H9 (cell line): Measurements from ENCODE around the gene KREMEN1. TPM values are rescaled to one million over a fixed set of nuclear protein-coding genes. Genes with fewer than 3 reads are reported as not detected.

Experiments
- DNase-seq: peaks from one replicate; pipeline ENCODE4 v3.0.0-alpha.2; 2017
- H2AFZ ChIP-seq: one replicate; pipeline ENCODE4 v1.6.1; 2013; ENCODE audit warnings: mild to moderate bottlenecking, low read length, control low read depth, moderate library complexity
- H2AK5ac ChIP-seq: 2 replicates; pipeline ENCODE4 v1.6.1; 2013; ENCODE audit warnings: low read length, control low read depth, mixed read lengths; ENCODE audit not compliant: insufficient read length
- H2BK120ac ChIP-seq: one replicate; pipeline ENCODE4 v1.6.1; 2013; ENCODE audit warnings: low read depth, mild to moderate bottlenecking, low read length, control low read depth, inconsistent platforms; ENCODE audit not compliant: poor library complexity, severe bottlenecking
- H2BK12ac ChIP-seq: 2 replicates; pipeline ENCODE4 v1.6.1; 2013; ENCODE audit warnings: low read length, control low read depth, mixed read lengths, low read depth; ENCODE audit not compliant: insufficient read length
- H2BK15ac ChIP-seq: 2 replicates; pipeline ENCODE4 v1.6.1; 2013; ENCODE audit warnings: low read depth, low read length, control low read depth
- H2BK20ac ChIP-seq: one replicate; pipeline ENCODE4 v1.6.1; 2013; ENCODE audit warnings: low read depth, mild to moderate bottlenecking, low read length, control low read depth, inconsistent platforms; ENCODE audit not compliant: poor library complexity, severe bottlenecking
- H2BK5ac ChIP-seq: 2 replicates; pipeline ENCODE4 v1.6.1; 2013; ENCODE audit warnings: low read length, control low read depth, mixed read lengths; ENCODE audit not compliant: insufficient read length
- H3K14ac ChIP-seq: 2 replicates; pipeline ENCODE4 v1.6.1; 2013; ENCODE audit warnings: low read length, control low read depth; ENCODE audit not compliant: insufficient read depth
- H3K18ac ChIP-seq: 2 replicates; pipeline ENCODE4 v1.6.1; 2013; ENCODE audit warnings: low read depth, mild to moderate bottlenecking, mixed read lengths, low read length, control low read depth; ENCODE audit not compliant: insufficient read length
- H3K23ac ChIP-seq: 2 replicates; pipeline ENCODE4 v1.6.1; 2013; ENCODE audit warnings: low read length, control low read depth, mixed read lengths, low read depth; ENCODE audit not compliant: insufficient read length
- H3K23me2 ChIP-seq: 2 replicates; pipeline ENCODE4 v1.6.1; 2013; ENCODE audit warnings: low read depth, mild to moderate bottlenecking, mixed read lengths, low read length, control low read depth; ENCODE audit not compliant: insufficient read length, poor library complexity, severe bottlenecking
- H3K27ac ChIP-seq: 2 replicates; pipeline ENCODE4 v1.5.1; 2013; ENCODE audit warnings: low read length, control low read depth, mixed read lengths, low read depth; ENCODE audit not compliant: insufficient read length
- H3K27me3 ChIP-seq: 2 replicates; pipeline ENCODE4 v1.6.1; 2013; ENCODE audit warnings: low read length, control low read depth, inconsistent platforms; ENCODE audit not compliant: insufficient read depth
- H3K4ac ChIP-seq: 2 replicates; pipeline ENCODE4 v1.6.1; 2013; ENCODE audit warnings: low read depth, mild to moderate bottlenecking, control low read depth, inconsistent platforms, low read length, moderate library complexity
- H3K4me1 ChIP-seq: 2 replicates; pipeline ENCODE4 v1.6.1; 2013; ENCODE audit warnings: low read length, control low read depth, inconsistent platforms; ENCODE audit not compliant: insufficient read depth
- H3K4me2 ChIP-seq: 2 replicates; pipeline ENCODE4 v1.6.1; 2013; ENCODE audit warnings: low read length, control low read depth, mixed read lengths; ENCODE audit not compliant: insufficient read length, insufficient read depth
- H3K56ac ChIP-seq: 2 replicates; pipeline ENCODE4 v1.6.1; 2013; ENCODE audit warnings: low read depth, mild to moderate bottlenecking, mixed read lengths, low read length, control low read depth; ENCODE audit not compliant: insufficient read length
- H3K79me1 ChIP-seq: 2 replicates; pipeline ENCODE4 v1.6.1; 2013; ENCODE audit warnings: low read depth, mild to moderate bottlenecking, moderate library complexity, low read length, control low read depth, inconsistent platforms; ENCODE audit not compliant: insufficient read depth, poor library complexity, severe bottlenecking
- H3K79me2 ChIP-seq: 2 replicates; pipeline ENCODE4 v1.6.1; 2013; ENCODE audit warnings: low read length, control low read depth, inconsistent platforms; ENCODE audit not compliant: insufficient read depth
- H3K9ac ChIP-seq: 2 replicates; pipeline ENCODE4 v1.6.1; 2013; ENCODE audit warnings: low read length, control low read depth, mixed read lengths; ENCODE audit not compliant: insufficient read length; ENCODE audit errors: extremely low read depth
- H3K9me3 ChIP-seq: one replicate; pipeline ENCODE4 v1.6.1; 2013; ENCODE audit warnings: low read depth, low read length, inconsistent platforms; ENCODE audit not compliant: control insufficient read depth
- H3T11ph ChIP-seq: one replicate; pipeline ENCODE4 v1.6.1; 2013; ENCODE audit warnings: mild to moderate bottlenecking, low read length, control low read depth, inconsistent platforms
- H4K20me1 ChIP-seq: one replicate; pipeline ENCODE4 v1.6.1; 2013; ENCODE audit not compliant: control insufficient read depth, insufficient read length, insufficient read depth
- H4K5ac ChIP-seq: 2 replicates; pipeline ENCODE4 v1.6.1; 2013; ENCODE audit warnings: low read depth, mild to moderate bottlenecking, mixed read lengths, low read length, control low read depth; ENCODE audit not compliant: insufficient read length
- H4K8ac ChIP-seq: replicated peaks from 2 replicates; pipeline ENCODE4 v1.6.1; 2013; ENCODE audit warnings: low read length, control low read depth, mixed read lengths, low read depth; ENCODE audit not compliant: insufficient read length
- H4K91ac ChIP-seq: 2 replicates; pipeline ENCODE4 v1.6.1; 2013; ENCODE audit warnings: low read depth, mild to moderate bottlenecking, moderate library complexity, mixed read lengths, low read length, control low read depth; ENCODE audit not compliant: insufficient read length
- H3K27ac Mint-ChIP-seq, 3 experiments: 2 replicates in 2 of 3; 3 replicates in 1 of 3; pipeline ENCODE4 v1.8.0; 2020 to 2021; ENCODE audit warnings: mixed read lengths in 3 of 3, mild to moderate bottlenecking in 1 of 3, moderate library complexity in 1 of 3
- H3K27me3 Mint-ChIP-seq: 2 replicates; pipeline ENCODE4 v1.8.0; 2021; ENCODE audit warnings: low read depth, mild to moderate bottlenecking, moderate library complexity, mixed read lengths
- H3K36me3 Mint-ChIP-seq, 3 experiments: 2 replicates in 2 of 3; 3 replicates in 1 of 3; pipeline ENCODE4 v1.8.0; 2020 to 2021; ENCODE audit warnings: low read depth in 3 of 3, mixed read lengths in 3 of 3; ENCODE audit not compliant: insufficient read depth in 1 of 3
- H3K4me1 Mint-ChIP-seq, 2 experiments: 2 replicates each; pipeline ENCODE4 v1.8.0; 2020; ENCODE audit warnings: mixed read lengths in 2 of 2
- H3K4me3 Mint-ChIP-seq, 2 experiments: 2 replicates in 1 of 2; 3 replicates in 1 of 2; pipeline ENCODE4 v1.8.0; 2020 to 2021; ENCODE audit warnings: mild to moderate bottlenecking in 2 of 2, mixed read lengths in 2 of 2, moderate library complexity in 1 of 2
- H3K9me3 Mint-ChIP-seq, 2 experiments: 2 replicates in 1 of 2; 3 replicates in 1 of 2; pipeline ENCODE4 v1.8.0; 2020; ENCODE audit warnings: mild to moderate bottlenecking in 2 of 2, mixed read lengths in 2 of 2, moderate library complexity in 1 of 2
- CTCF ChIP-seq: fragments of 200-600 bp; sonication (generic); conservative IDR thresholded peaks from 3 replicates; pipeline ENCODE4 v1.8.0; 2021; ENCODE audit warnings: antibody characterized with exemption, mild to moderate bottlenecking
- WGBS: extraction: QIAGEN DNeasy Blood & Tissue Kit; methylation state at CpG from one replicate; pipeline ENCODE4 v1.1.7; 2013; ENCODE audit warnings: missing lambda C conversion rate, low lambda C conversion rate, mixed read lengths; ENCODE audit not compliant: insufficient read length; ENCODE audit errors: extremely low coverage; 5-methylcytosine and 5-hydroxymethylcytosine counted together
- total RNA-seq: library from RNA; stranded (reverse); gene quantifications from 2 replicates; pipeline ENCODE4 v1.2.1, GENCODE V29; 2021

Gene KREMEN1
- total RNA-seq, 1 experiment from 2014 or later: 2.4 TPM

GRCh38 chr22:29216873-29217666 lies 144.2 kb downstream of the KREMEN1 start:
- no peak overlapping the region for H2BK20ac ChIP-seq
- no peak overlapping the region for H4K5ac ChIP-seq
- H2BK5ac ChIP-seq: no peak overlapping the region
- H3K4me1 ChIP-seq: peaks cover 3% of the 10 kb centered on the region; the same call in 1 of the 2 replicates
- no peak overlapping the region for H4K8ac ChIP-seq
- no peak overlapping the region for H3K4me2 ChIP-seq
- H3K36me3 Mint-ChIP-seq: no peaks in the 10 kb centered on the region
- no peaks in the 10 kb centered on the region; a peak in 1 of 5 replicates for H3K9me3 Mint-ChIP-seq
- no peaks in the 10 kb centered on the region for H3K9me3 ChIP-seq
- H3K79me1 ChIP-seq: no peaks in the 10 kb centered on the region
- DNase-seq: peak; percentile 21
- H3K4me1 Mint-ChIP-seq: peaks cover 31 to 45% of the 10 kb centered on the region in 2 experiments
- no peak overlapping the region for H2AFZ ChIP-seq
- H3K23me2 ChIP-seq: no peaks in the 10 kb centered on the region
- H3K4me3 Mint-ChIP-seq: no peak overlapping the region
- peak overlapping the region in 1 of 3 experiments; percentile 76; a peak in 1 of 7 replicates for H3K27ac Mint-ChIP-seq
- no peak overlapping the region; the same call in 1 of the 2 replicates for H3K14ac ChIP-seq
- H2BK15ac ChIP-seq: no peak overlapping the region
- H3T11ph ChIP-seq: no peak overlapping the region
- H3K79me2 ChIP-seq: no peaks in the 10 kb centered on the region
- H4K91ac ChIP-seq: no peak overlapping the region
- H3K56ac ChIP-seq: no peak overlapping the region
- H3K9ac ChIP-seq: no peak overlapping the region
- H2BK12ac ChIP-seq: no peak overlapping the region
- no peaks in the 10 kb centered on the region for H4K20me1 ChIP-seq
- no peak overlapping the region for H2BK120ac ChIP-seq
- H3K4ac ChIP-seq: no peak overlapping the region
- no peak overlapping the region for H3K23ac ChIP-seq
- no CpG with 5 or more reads among the region's 14 CpGs for WGBS
- H3K27me3 ChIP-seq: no peaks in the 10 kb centered on the region
- no peak overlapping the region for H3K27ac ChIP-seq
- no peak overlapping the region for H3K18ac ChIP-seq
- H2AK5ac ChIP-seq: no peak overlapping the region
- TF ChIP-seq CTCF: no peak
- H3K27me3 Mint-ChIP-seq: 0 out of 2 replicates have a peak, but pooled peaks cover 3% of the 10 kb centered on the region

Other genes starting within 250 kb of the KREMEN1 start
- gene ZNRF3, start 189.5 kb upstream of the KREMEN1 start, total RNA-seq: 20.5 and 20.6 TPM in 2 replicates
- not detected in 2 replicates for gene C22orf31, start 11.2 kb upstream of the KREMEN1 start, total RNA-seq
- gene EMID1, start 132.9 kb downstream of the KREMEN1 start, total RNA-seq: 4.5 and 5.4 TPM in 2 replicates
- 92.9 and 99.7 TPM in 2 replicates for gene RHBDD3, start 194.9 kb downstream of the KREMEN1 start, total RNA-seq
- 456 and 462 TPM in 2 replicates for gene EWSR1, start 195.2 kb downstream of the KREMEN1 start, total RNA-seq
- 8.0 and 8.1 TPM in 2 replicates for gene GAS2L1, start 233.6 kb downstream of the KREMEN1 start, total RNA-seq
- gene RASL10A, start 242.7 kb downstream of the KREMEN1 start, total RNA-seq: 0.90 and 0.92 TPM in 2 replicates